ENCODE measurements around the gene SPTLC3.

DNA sequence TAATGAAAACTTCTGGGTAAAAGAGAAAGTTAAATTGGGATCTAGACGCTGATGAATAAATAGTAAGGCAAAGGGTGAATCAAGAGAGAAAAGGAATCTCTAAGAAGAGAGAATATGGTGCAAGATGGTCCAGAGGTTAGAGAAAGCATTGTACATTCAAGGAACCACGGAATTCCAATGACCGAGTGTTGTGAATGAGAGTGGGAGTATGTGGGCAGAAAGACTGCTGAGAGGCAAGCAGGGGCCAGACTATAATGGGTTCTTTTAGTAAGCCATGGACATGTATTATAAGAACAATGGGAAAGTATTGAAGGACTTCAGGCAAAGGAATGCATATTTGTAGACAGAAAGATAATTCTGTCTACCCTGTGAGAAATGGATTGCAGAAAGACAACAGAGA lies 45.2 kb downstream of the SPTLC3 start:
- TF ChIP-seq, protein P1, sequence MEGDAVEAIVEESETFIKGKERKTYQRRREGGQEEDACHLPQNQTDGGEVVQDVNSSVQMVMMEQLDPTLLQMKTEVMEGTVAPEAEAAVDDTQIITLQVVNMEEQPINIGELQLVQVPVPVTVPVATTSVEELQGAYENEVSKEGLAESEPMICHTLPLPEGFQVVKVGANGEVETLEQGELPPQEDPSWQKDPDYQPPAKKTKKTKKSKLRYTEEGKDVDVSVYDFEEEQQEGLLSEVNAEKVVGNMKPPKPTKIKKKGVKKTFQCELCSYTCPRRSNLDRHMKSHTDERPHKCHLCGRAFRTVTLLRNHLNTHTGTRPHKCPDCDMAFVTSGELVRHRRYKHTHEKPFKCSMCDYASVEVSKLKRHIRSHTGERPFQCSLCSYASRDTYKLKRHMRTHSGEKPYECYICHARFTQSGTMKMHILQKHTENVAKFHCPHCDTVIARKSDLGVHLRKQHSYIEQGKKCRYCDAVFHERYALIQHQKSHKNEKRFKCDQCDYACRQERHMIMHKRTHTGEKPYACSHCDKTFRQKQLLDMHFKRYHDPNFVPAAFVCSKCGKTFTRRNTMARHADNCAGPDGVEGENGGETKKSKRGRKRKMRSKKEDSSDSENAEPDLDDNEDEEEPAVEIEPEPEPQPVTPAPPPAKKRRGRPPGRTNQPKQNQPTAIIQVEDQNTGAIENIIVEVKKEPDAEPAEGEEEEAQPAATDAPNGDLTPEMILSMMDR (conservative IDR thresholded peaks at IDR 0.05; ENCODE audit: low read length): no peak
- no peak for TF ChIP-seq EZH2phosphoT487 (IDR thresholded peaks at IDR 0.05; ENCODE audit: borderline replicate concordance, low read depth, low read length)
